Large intestine (tissue), 3 donors: ENCODE results near the gene CYTH4. TPM values are rescaled to one million over a fixed set of nuclear protein-coding genes. Genes with fewer than 3 reads are reported as not detected.

ENCODE experiments used
- DNase-seq, 2 donors: peaks; one replicate each; pipeline versions ENCODE4 v3.0.0 to v3.0.0-alpha.2; 2013
- H3K27ac ChIP-seq: one replicate; pipeline ENCODE4 v1.5.1; 2013; ENCODE audit warnings: low read length
- H3K27me3 ChIP-seq: 2 replicates; pipeline ENCODE4 v1.6.1; 2013; ENCODE audit warnings: low read length; ENCODE audit not compliant: control insufficient read depth, insufficient read depth
- H3K36me3 ChIP-seq: 2 replicates; pipeline ENCODE4 v1.6.1; 2013; ENCODE audit warnings: low read length; ENCODE audit not compliant: control insufficient read depth, insufficient read depth
- H3K4me1 ChIP-seq: one replicate; pipeline ENCODE4 v1.6.1; 2013; ENCODE audit warnings: low read length; ENCODE audit not compliant: control insufficient read depth, insufficient read depth
- H3K4me3 ChIP-seq: one replicate; pipeline ENCODE4 v1.5.1; 2013; ENCODE audit warnings: low read length
- H3K9me3 ChIP-seq: one replicate; pipeline ENCODE4 v1.6.1; 2013; ENCODE audit warnings: mild to moderate bottlenecking, low read depth, low read length, moderate library complexity; ENCODE audit not compliant: control insufficient read depth
- WGBS: methylation state at CpG from one replicate; pipeline ENCODE4 v1.1.5; 2013; ENCODE audit warnings: low lambda C conversion rate; ENCODE audit not compliant: insufficient coverage; 5-methylcytosine and 5-hydroxymethylcytosine counted together
- polyA plus RNA-seq: library from polyadenylated mRNA; unstranded; fragments of 120-200 nt; gene quantifications from one replicate; pipeline ENCODE4 v1.2.1, GENCODE V29; 2013

The CYTH4 gene
- polyA plus RNA-seq, 1 donor: 4.3 TPM

DNA sequence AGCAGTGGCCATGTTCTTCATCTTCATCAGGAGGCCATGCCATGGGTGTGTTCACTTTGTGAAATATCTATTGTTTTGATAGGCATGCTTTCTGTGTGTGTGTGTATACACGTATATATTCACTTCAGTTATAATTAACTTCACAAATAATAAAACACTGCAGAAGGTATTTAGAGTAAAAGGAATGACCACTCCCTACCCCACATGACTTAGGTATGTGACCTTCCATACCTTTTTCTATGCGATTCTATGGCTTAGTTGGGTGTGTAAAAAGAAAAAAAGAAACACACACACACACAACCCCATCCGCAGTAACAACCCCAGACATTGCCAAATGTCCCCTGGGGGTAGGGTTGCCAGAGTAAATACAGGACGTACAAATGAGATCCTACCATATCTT lies 72.0 kb downstream of the CYTH4 start:
- H3K27me3 ChIP-seq: no peaks in the 10 kb centered on the region
- H3K4me1 ChIP-seq: no peaks in the 10 kb centered on the region
- H3K4me3 ChIP-seq: no peak overlapping the region
- H3K36me3 ChIP-seq: no peaks in the 10 kb centered on the region
- no peak overlapping the region for H3K27ac ChIP-seq
- DNase-seq: peak; percentile 42 to 67
- no peaks in the 10 kb centered on the region for H3K9me3 ChIP-seq
- no CpG with 5 or more reads among the region's 4 CpGs for WGBS

- Histone ChIP-seq H3K36me3 (no peaks in the 10 kb centered on the region), H3K9me3 (no peaks in the 10 kb centered on the region), H3K4me1 (no peaks in the 10 kb centered on the region), H3K27ac (no peak overlapping the region), H3K4me3 (no peak overlapping the region), H3K27me3 (no peaks in the 10 kb centered on the region)
- WGBS: no CpG with 5 or more reads among the region's 5 CpGs
- DNase-seq: no peak
Measured at GRCh38 chr22:37354670-37355069, 72.4 kb downstream of the CYTH4 start.

GRCh38 chr22:37355174-37355573 lies 72.9 kb downstream of the CYTH4 start:
- Histone ChIP-seq H3K4me1 (no peaks in the 10 kb centered on the region), H3K4me3 (no peak overlapping the region), H3K27ac (no peak overlapping the region), H3K27me3 (no peaks in the 10 kb centered on the region), H3K36me3 (no peaks in the 10 kb centered on the region), H3K9me3 (no peaks in the 10 kb centered on the region)
- WGBS: 90% methylated on average over 2 of the region's 14 CpGs
- DNase-seq: no peak

- 100% methylated on average over 1 of the region's 8 CpGs for WGBS
- Histone ChIP-seq H3K4me1 (no peaks in the 10 kb centered on the region), H3K9me3 (no peaks in the 10 kb centered on the region), H3K27me3 (no peaks in the 10 kb centered on the region), H3K4me3 (no peak overlapping the region), H3K27ac (no peak overlapping the region), H3K36me3 (no peaks in the 10 kb centered on the region)
- DNase-seq: no peak
Measured at GRCh38 chr22:37356922-37357321, 74.6 kb downstream of the CYTH4 start.

DNA sequence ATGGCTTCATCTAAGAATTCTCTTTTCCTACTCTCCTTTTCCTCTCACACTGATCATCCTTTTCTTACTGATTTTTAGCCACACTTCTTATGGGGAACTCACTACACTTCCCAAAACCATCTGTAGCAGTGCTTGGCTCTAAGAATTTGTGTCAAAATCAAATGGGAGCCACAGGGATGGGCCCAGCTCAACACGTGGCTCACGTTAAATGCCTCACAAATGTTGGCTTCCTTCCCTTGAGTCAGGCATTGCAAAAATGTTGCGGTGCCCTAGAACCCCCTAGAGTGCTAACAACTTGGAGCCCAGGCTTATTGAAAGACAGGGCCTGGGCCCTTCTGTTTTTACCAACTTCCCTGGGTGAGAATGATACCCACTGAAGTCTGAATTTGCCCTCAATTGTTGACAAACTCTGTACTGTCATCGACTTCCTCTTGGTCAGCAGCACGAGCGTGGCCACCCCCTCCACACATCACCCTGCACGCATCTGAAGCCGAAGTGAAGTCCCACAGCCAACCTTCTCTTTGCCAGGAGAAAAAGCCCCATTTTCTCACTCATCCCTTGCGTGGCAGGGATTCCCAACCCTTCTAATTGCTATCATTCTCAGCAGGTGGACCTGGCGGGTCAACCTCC lies 75.3 kb downstream of the CYTH4 start:
- no peak overlapping the region for H3K27ac ChIP-seq
- H3K36me3 ChIP-seq: no peaks in the 10 kb centered on the region
- no peaks in the 10 kb centered on the region for H3K9me3 ChIP-seq
- no CpG with 5 or more reads among the region's 10 CpGs for WGBS
- H3K27me3 ChIP-seq: no peaks in the 10 kb centered on the region
- H3K4me3 ChIP-seq: no peak overlapping the region
- no peaks in the 10 kb centered on the region for H3K4me1 ChIP-seq
- DNase-seq: no peak

GRCh38 chr22:37358386-37358785 lies 76.1 kb downstream of the CYTH4 start:
- no peaks in the 10 kb centered on the region for H3K36me3 ChIP-seq
- no peak overlapping the region for H3K4me3 ChIP-seq
- no peaks in the 10 kb centered on the region for H3K9me3 ChIP-seq
- H3K27ac ChIP-seq: no peak overlapping the region
- no peaks in the 10 kb centered on the region for H3K4me1 ChIP-seq
- no peak for DNase-seq
- H3K27me3 ChIP-seq: no peaks in the 10 kb centered on the region
- WGBS: 100% methylated on average over 1 of the region's 11 CpGs

DNA sequence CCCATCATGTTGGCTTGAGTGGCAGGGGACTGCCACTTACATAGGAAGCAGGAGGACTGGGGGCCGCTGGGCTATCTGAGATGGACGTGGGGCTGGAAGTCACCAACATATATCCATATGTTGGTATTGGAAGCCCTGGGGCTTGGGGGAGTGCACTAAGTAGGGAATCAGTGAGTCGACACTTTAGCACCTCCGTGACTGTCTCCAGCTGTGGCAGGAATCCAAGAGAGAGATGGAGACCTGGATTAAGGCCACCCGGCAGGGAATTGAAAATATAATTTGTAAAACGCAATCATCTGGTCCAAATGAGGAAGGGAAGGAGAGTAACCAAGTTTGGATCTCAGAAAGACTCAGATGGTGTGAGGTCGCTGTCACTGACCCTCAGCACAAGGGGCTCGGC lies 76.6 kb downstream of the CYTH4 start:
- Histone ChIP-seq H3K9me3 (no peaks in the 10 kb centered on the region), H3K4me1 (no peaks in the 10 kb centered on the region), H3K27me3 (no peaks in the 10 kb centered on the region), H3K4me3 (no peak overlapping the region), H3K36me3 (no peaks in the 10 kb centered on the region), H3K27ac (no peak overlapping the region)
- no peak for DNase-seq
- no CpG with 5 or more reads among the region's 8 CpGs for WGBS

DNA sequence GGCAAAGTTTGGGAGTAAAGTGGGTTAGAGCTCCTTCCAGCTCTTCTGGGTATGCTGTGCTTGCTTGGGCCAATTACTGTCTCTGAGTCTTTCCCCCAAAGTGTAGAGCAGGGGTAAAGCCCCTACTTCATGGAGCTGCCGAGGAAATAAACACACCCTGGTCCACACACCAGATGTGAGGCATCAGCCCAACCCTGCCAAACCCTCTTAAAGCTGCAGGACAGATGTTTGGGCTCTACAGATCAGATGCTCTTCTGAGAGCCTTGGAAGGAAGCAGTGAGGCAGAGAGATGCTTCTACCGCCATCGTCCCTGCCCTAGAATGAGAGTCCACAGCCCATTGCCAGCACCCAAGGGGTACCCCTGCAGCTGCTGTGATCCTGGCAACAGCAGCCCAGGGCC lies 80.3 kb downstream of the CYTH4 start:
- no peak overlapping the region for H3K27ac ChIP-seq
- H3K9me3 ChIP-seq: no peaks in the 10 kb centered on the region
- no CpG with 5 or more reads among the region's 3 CpGs for WGBS
- no peaks in the 10 kb centered on the region for H3K36me3 ChIP-seq
- H3K4me1 ChIP-seq: no peaks in the 10 kb centered on the region
- no peak overlapping the region for H3K4me3 ChIP-seq
- H3K27me3 ChIP-seq: no peaks in the 10 kb centered on the region
- no peak for DNase-seq

GRCh38 chr22:37363261-37363992 lies 81.1 kb downstream of the CYTH4 start:
- Histone ChIP-seq H3K27ac (no peak overlapping the region), H3K4me3 (no peak overlapping the region), H3K36me3 (no peaks in the 10 kb centered on the region), H3K27me3 (no peaks in the 10 kb centered on the region), H3K9me3 (no peaks in the 10 kb centered on the region), H3K4me1 (no peaks in the 10 kb centered on the region)
- DNase-seq: no peak
- WGBS: no CpG with 5 or more reads among the region's 15 CpGs
